ENCODE results near the gene DBN1.

- TF ChIP-seq EZH2phosphoT487 (IDR thresholded peaks at IDR 0.05; ENCODE audit: insufficient read depth, low read depth) (no peak), EZH2 (IDR thresholded peaks at IDR 0.05; ENCODE audit: insufficient read depth, poor library complexity, severe bottlenecking) (no peak)
Observed at GRCh38 chr5:177440211-177440989, 33.0 kb downstream of the DBN1 start.

Data from GM23248 (cell line).